IPS DF 6.9 (cell line): ENCODE results near the gene GEMIN7.

Experiments
- DNase-seq: peaks from one replicate; pipeline ENCODE4 v3.0.0-alpha.2; 2013; ENCODE audit warnings: low read depth, low spot score
- H3K27ac ChIP-seq: one replicate; pipeline ENCODE4 v1.5.1; 2013; ENCODE audit warnings: low read length, control low read depth
- H3K27me3 ChIP-seq: 2 replicates; pipeline ENCODE4 v1.6.1; 2013; ENCODE audit warnings: mild to moderate bottlenecking, low read length; ENCODE audit not compliant: control insufficient read depth, insufficient read depth
- H3K36me3 ChIP-seq: 2 replicates; pipeline ENCODE4 v1.6.1; 2013; ENCODE audit warnings: low read length; ENCODE audit not compliant: control insufficient read depth, insufficient read depth
- H3K4me1 ChIP-seq: 2 replicates; pipeline ENCODE4 v1.6.1; 2013; ENCODE audit warnings: low read length; ENCODE audit not compliant: control insufficient read depth, insufficient read depth
- H3K4me3 ChIP-seq: 2 replicates; pipeline ENCODE4 v1.5.1; 2013; ENCODE audit warnings: mild to moderate bottlenecking, low read length
- H3K9me3 ChIP-seq: 2 replicates; pipeline ENCODE4 v1.6.1; 2013; ENCODE audit warnings: low read length, inconsistent platforms; ENCODE audit not compliant: control insufficient read depth, insufficient read depth
- WGBS: extraction: QIAGEN DNeasy Blood & Tissue Kit; methylation state at CpG from one replicate; pipeline ENCODE4 v1.1.7; 2013; ENCODE audit warnings: mixed read lengths, missing lambda C conversion rate; ENCODE audit not compliant: insufficient read length, insufficient coverage; 5-methylcytosine and 5-hydroxymethylcytosine counted together

GEMIN7 gene

GRCh38 chr19:45063851-45064801, 14.9 kb upstream of the GEMIN7 start:
- no CpG with 5 or more reads among the region's 85 CpGs for WGBS

DNA sequence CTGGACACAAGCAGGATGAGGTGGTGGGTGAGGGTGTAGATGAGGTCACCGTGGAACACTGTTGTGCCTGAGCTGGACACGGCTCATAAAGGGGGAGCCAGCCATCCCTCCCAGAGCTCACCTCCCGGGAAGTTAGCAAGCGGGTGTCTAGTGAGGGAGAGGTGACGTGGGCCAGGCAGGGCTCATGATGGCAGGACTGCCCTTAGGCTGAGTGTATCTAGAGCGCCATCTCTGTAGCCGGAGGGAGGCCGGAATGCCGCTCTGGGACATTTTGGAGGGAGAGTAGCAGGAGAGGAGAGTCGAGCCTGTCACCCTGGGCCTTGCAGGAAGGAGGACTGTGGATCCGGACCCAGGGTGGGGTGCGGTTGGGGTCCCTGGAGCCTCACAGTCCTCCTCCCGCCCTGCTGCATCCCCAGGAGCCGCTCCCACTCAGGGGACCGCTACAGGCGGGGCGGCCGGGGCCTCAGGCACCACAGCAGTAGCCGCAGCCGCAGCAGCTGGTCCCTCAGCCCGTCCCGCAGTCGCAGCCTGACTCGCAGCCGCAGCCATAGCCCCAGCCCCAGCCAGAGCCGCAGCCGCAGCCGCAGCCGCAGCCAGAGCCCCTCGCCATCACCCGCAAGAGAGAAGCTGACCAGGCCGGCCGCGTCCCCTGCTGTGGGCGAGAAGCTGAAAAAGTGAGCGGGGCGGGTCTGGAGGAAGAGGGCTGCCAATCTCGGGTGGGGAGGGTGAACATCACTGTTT, 12.0 kb upstream of the GEMIN7 start:
- Histone ChIP-seq H3K9me3 (no peaks in the 10 kb centered on the region), H3K4me1 (no peaks in the 10 kb centered on the region; the same call in 1 of the 2 replicates), H3K36me3 (peaks cover 54% of the 10 kb centered on the region), H3K4me3 (no peak overlapping the region), H3K27me3 (no peaks in the 10 kb centered on the region), H3K27ac (no peak overlapping the region)
- no peak for DNase-seq
- WGBS = no CpG with 5 or more reads among the region's 38 CpGs

More at GRCh38 chr19:45063851-45064801, 14.9 kb upstream of the GEMIN7 start:
- Histone ChIP-seq H3K36me3 (peaks cover 49% of the 10 kb centered on the region), H3K27ac (no peak overlapping the region), H3K4me1 (no peaks in the 10 kb centered on the region; the same call in 1 of the 2 replicates), H3K9me3 (no peaks in the 10 kb centered on the region), H3K27me3 (no peaks in the 10 kb centered on the region), H3K4me3 (no peak overlapping the region)
- DNase-seq = no peak

GRCh38 chr19:45068041-45068440, 11.0 kb upstream of the GEMIN7 start:
- no CpG with 5 or more reads among the region's 10 CpGs for WGBS
- Histone ChIP-seq H3K4me3 (no peak overlapping the region), H3K9me3 (no peaks in the 10 kb centered on the region), H3K4me1 (no peaks in the 10 kb centered on the region), H3K27ac (no peak overlapping the region), H3K27me3 (no peaks in the 10 kb centered on the region), H3K36me3 (peaks cover 57% of the 10 kb centered on the region)
- no peak for DNase-seq

DNA sequence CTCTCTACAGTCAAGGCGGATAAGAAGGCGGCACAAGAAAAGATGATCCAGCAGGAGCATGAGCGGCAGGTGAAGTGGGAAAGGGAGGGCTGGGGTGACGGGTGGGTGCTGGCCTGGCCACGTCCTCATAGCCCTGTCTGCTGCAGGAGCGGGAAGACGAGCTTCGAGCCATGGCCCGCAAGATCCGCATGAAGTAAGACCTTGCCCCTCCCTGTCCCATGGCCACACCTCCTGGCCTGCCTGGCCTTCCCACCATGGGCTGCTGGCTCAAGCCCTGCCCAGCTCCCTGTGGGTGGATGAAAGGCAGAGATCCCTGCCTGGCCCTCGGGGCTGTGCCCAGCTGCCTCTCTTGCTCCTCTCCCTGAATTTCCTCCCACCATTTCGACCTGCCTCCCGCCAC, 10.0 kb upstream of the GEMIN7 start:
- H3K36me3 ChIP-seq = peaks cover 51% of the 10 kb centered on the region
- H3K4me3 ChIP-seq = no peak overlapping the region
- whole genome bisulfite sequencing = no CpG with 5 or more reads among the region's 13 CpGs
- no peak for DNase-seq
- H3K4me1 ChIP-seq = no peaks in the 10 kb centered on the region
- H3K27ac ChIP-seq = no peak overlapping the region
- H3K27me3 ChIP-seq = no peaks in the 10 kb centered on the region
- no peaks in the 10 kb centered on the region for H3K9me3 ChIP-seq

GRCh38 chr19:45070214-45070613, 8.8 kb upstream of the GEMIN7 start:
- no CpG with 5 or more reads among the region's 6 CpGs for WGBS
- Histone ChIP-seq H3K4me3 (no peak overlapping the region), H3K9me3 (no peaks in the 10 kb centered on the region), H3K27ac (no peak overlapping the region), H3K27me3 (no peaks in the 10 kb centered on the region), H3K36me3 (peaks cover 44% of the 10 kb centered on the region), H3K4me1 (peaks cover 2% of the 10 kb centered on the region; the same call in 1 of the 2 replicates)
- no peak for DNase-seq

GRCh38 chr19:45070861-45071544, 8.1 kb upstream of the GEMIN7 start:
- Histone ChIP-seq H3K4me3 (no peak overlapping the region), H3K36me3 (peaks cover 40% of the 10 kb centered on the region), H3K27ac (no peak overlapping the region), H3K27me3 (no peaks in the 10 kb centered on the region), H3K4me1 (peaks cover 2% of the 10 kb centered on the region; the same call in 1 of the 2 replicates), H3K9me3 (no peaks in the 10 kb centered on the region)
- WGBS = no CpG with 5 or more reads among the region's 19 CpGs
- DNase-seq = no peak

DNA sequence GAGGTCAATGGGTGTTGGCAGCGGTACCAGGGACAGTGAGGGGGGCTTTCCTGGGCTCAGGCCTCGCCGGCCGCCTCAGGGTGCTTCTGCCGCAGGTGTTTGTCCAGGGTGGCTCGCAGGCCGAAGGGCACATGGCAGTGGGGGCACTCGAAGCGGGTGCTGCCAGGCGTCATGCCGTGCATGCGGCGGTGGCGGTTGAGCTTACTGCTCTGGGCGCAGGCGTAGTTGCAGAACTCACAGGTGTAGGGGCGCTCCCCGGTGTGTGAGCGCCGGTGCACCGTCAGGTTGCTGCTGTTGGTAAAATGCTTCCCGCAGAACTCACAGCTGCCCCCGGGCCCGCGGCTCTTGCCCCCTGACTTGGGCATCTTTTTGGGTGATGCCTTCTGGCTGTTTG, 7.5 kb upstream of the GEMIN7 start:
- DNase-seq = no peak
- no peak overlapping the region for H3K27ac ChIP-seq
- peaks cover 2% of the 10 kb centered on the region; the same call in 1 of the 2 replicates for H3K4me1 ChIP-seq
- no peaks in the 10 kb centered on the region for H3K27me3 ChIP-seq
- WGBS = no CpG with 5 or more reads among the region's 25 CpGs
- H3K4me3 ChIP-seq = no peak overlapping the region
- H3K36me3 ChIP-seq = peaks cover 40% of the 10 kb centered on the region
- H3K9me3 ChIP-seq = no peaks in the 10 kb centered on the region

- Histone ChIP-seq H3K9me3 (no peaks in the 10 kb centered on the region), H3K4me1 (peaks cover 2% of the 10 kb centered on the region; the same call in 1 of the 2 replicates), H3K4me3 (no peak overlapping the region), H3K27me3 (no peaks in the 10 kb centered on the region), H3K27ac (no peak overlapping the region), H3K36me3 (peaks cover 39% of the 10 kb centered on the region)
- no CpG with 5 or more reads among the region's 34 CpGs for WGBS
- DNase-seq = no peak
These were observed 6.9 kb upstream of the GEMIN7 start for GRCh38 chr19:45071969-45072790.

GRCh38 chr19:45074744-45075300, 4.2 kb upstream of the GEMIN7 start:
- no peaks in the 10 kb centered on the region for H3K9me3 ChIP-seq
- H3K27ac ChIP-seq = no peak overlapping the region
- no peak for DNase-seq
- WGBS = no CpG with 5 or more reads among the region's 11 CpGs
- H3K4me1 ChIP-seq = peaks cover 2% of the 10 kb centered on the region; the same call in 1 of the 2 replicates
- H3K36me3 ChIP-seq = peaks cover 24% of the 10 kb centered on the region
- no peaks in the 10 kb centered on the region for H3K27me3 ChIP-seq
- peak overlapping the region; percentile 33; the same call in 1 of the 2 replicates for H3K4me3 ChIP-seq
